GM18505 (cell line): Measurements from ENCODE around the gene KRT9.
"Not testable (repeated sequence)": the region's sequence is repeated elsewhere in the genome, so short reads cannot be mapped to it uniquely, and the experiment has no call there.

Experiments used
- ATAC-seq: cut with Tn5 transposase; IDR thresholded peaks from one replicate; pipeline ENCODE4 v1.9.1; 2021; ENCODE audit not compliant: unreplicated experiment
- POLR2A ChIP-seq: IDR thresholded peaks from 4 replicates; pipeline ENCODE4 v1.6.1; 2011; ENCODE audit warnings: borderline replicate concordance; ENCODE audit not compliant: insufficient read depth, insufficient read length; ENCODE audit errors: extremely low read depth

KRT9 gene

DNA sequence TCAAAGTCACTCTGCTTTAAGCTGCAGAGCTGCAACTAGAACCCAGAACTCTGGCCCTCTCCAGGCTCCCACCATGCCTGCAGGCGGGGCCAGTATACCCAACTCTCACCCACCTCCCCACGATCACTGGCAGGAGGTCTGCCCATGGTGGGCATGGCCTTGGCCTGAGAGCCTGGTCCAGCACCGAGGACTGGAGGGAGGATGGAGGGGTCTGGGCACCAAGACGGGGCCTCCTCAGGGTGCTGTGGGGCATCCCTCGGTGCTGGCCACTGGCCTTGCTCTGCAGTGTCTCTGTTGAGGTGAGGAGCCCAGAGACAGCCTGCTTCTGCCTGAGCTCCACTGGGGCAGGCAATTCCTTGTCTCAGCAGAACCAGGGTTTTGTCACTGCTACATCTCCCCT lies 42.2 kb upstream of the KRT9 start:
- no peak for ATAC-seq
- TF ChIP-seq POLR2A: no peak

GRCh38 chr17:41613277-41614082 lies 41.6 kb upstream of the KRT9 start:
- ATAC-seq: no peak

DNA sequence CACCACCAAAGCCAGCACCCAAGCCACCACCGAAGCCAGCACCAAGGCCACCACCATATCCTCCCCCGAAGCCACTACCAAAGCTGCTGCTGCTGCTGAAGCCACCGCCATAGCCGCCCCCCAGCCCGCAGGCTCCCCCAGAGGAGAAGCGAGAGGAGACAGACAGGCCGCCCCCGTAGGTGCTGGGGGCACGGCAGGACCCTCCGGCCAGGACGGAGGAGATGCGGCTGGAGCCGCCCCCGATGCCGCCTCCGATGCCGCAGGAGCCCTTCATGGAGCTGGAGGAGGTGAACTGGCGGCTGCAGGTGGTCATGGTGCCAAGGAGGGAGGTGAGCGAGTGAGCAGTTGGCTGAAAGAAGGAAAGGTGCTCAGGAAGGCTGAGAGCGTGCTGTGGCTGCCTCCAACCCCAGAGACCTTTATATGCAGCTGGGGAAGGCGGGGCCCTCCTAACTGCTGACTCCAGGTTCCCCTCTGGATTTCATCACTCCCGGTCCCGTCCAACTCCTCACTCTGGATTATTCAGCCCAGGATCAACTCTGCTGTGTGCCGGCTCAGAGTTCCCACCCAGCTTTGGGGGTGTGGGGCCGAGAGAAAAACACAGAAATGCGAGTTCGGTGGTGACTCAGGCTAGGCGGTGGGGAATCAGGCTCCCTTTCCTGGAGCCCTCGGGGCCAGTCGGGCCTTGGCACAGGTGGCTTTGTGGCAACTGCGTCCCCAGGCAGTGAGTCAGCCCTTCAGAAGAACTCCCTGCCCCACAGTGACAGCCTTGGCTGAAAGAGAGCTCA lies 40.7 kb upstream of the KRT9 start, which contains the start of gene KRT16:
Gene KRT16, minus strand, starts transcription at position 392 of the 785 bp plus-strand sequence. Its CDS starts 79 bp downstream, at position 313.
- not testable (repeated sequence) for ATAC-seq

More at GRCh38 chr17:41613277-41614082, 41.6 kb upstream of the KRT9 start:
- no peak for TF ChIP-seq POLR2A

DNA sequence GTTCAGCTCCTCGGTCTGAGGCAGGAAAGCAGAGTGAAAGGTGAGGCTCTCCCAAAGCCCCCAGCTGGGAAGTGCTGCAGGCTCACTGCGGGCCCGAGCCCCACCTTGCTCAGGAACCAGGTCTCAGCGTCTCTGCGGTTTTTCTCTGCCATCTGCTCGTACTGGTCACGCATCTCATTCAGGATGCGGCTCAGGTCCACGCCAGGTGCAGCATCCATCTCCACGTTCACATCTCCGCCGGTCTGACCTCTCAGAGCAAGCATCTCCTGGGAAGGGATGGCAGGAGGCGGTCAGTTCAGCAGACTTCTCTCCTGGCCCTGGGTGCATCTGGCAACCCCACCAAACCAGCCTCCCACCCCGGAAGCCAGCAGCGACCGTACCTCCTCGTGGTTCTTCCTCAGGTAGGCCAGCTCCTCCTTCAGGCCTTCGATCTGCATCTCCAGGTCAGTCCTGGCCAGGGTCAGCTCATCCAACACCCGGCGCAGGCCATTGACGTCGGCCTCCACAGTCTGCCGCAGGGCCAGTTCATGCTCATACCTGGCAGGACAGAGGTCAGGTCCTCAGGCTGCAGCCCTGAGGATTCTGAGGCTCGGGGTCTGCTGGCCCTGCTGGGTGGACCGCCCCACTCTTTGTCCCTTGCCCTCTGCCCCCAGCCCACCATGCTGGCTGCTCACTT lies 39.2 kb upstream of the KRT9 start:
- no peak for ATAC-seq
- no peak for TF ChIP-seq POLR2A

DNA sequence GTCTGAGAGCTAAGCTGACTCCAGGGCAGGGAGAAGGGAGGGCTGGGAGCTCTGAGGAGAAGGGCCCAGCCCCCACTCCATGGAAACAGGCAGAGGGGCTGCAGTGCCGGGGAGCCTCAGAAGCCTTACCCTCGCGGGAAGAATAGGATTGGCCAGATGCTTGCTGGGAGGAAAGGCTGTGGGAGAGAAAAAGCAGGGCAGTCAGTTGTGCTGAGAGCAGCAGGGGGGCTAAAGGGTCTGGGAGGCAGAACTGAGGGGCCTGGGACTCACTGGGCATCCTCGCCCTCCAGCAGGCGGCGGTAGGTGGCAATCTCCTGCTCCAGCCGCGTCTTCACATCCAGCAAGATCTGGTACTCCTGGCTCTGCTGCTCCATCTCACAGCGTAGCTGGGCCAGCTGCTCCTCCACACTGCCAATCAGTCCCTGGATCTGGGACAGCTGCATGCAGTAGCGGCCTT lies 38.2 kb upstream of the KRT9 start:
- not testable (repeated sequence) for ATAC-seq

DNA sequence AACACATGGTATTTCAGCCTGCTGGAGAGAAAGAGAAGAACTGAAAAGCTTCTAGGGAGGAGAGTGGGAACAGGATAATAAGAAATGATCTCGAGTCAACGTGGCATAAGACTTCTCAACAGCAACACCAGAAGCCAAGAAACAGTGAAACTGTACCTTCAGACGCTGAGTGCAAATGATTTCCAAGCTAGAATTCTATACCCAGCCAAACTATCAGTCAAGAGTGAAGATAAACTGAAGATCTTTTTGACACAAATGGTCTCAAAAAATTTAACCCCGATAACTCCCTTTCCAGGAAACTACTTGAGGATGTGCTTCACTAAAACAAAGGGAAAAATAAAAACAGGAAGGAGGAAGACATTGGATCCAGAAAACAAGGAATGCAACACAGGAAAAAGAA lies 35.1 kb upstream of the KRT9 start:
- ATAC-seq: not testable (repeated sequence)

DNA sequence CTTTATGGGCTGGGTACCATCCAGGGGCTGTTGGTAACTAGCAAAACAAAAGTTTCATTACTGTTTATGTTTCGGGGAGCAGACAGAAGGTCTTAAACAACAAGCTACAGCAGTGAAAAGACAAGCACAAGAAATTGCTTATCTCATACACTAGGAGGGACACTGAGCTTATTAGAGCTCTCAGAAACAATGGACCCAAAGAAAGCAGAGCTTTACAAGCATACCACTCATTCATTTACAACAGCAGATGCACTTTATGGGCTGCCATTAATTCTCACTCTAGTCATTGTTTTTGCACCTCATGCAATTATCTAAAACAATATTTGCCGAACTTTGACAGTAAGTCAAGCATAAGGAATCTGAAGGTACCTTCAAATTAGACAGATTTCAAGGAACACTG lies 30.7 kb upstream of the KRT9 start:
- ATAC-seq: no peak
- TF ChIP-seq POLR2A: no peak

- TF ChIP-seq POLR2A: no peak
- no peak for ATAC-seq
Observed at GRCh38 chr17:41600318-41600717, 28.5 kb upstream of the KRT9 start.

- no peak for ATAC-seq
- TF ChIP-seq POLR2A: no peak
Observed at GRCh38 chr17:41599680-41600079, 27.8 kb upstream of the KRT9 start.

GRCh38 chr17:41595585-41595984 lies 23.7 kb upstream of the KRT9 start:
- ATAC-seq: no peak

DNA sequence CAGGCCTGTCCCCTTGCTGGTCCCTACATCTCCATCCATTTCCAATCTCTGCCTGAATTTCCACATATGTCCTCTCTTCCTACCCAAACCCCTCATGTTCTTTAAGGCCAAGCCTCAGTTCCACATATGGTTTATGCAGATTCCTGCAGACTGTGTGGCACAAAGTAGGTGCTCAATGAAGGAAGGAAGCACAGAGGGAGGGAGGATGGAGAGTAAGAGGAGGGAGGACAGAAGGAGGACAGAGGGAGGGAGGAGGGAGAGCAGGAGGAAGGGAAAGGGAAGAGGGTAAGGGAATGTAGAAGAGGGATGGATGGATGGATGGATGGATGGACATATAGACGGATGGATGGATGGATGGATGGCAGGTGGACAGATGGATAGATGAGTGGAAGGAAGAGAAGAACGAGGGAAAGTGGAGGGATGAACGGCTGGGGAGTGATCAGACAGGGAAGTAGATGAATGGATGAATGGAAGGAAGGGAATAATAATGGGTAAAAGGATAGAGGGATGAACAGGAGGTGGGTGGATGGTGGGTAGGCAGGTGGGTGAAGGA lies 22.6 kb upstream of the KRT9 start:
- TF ChIP-seq POLR2A: no peak
- ATAC-seq: no peak

More at GRCh38 chr17:41595585-41595984, 23.7 kb upstream of the KRT9 start:
- TF ChIP-seq POLR2A: no peak

- TF ChIP-seq POLR2A: no peak
- ATAC-seq: no peak
Observed at GRCh38 chr17:41593306-41593981, 21.6 kb upstream of the KRT9 start.
